Spleen (tissue), 11 donors: ENCODE results near the gene PARD3B. TPM values are rescaled to one million over a fixed set of nuclear protein-coding genes. Genes with fewer than 3 reads are reported as not detected.

Experiments used
- DNase-seq: peaks from one replicate; pipeline ENCODE4 v3.0.0-alpha.2; 2020
- H3K27ac ChIP-seq, 8 donors: fragments of 200-600 bp; sonication (generic) in 7 of 8; 1 replicate in 4 of 8; 2 replicates in 4 of 8; pipeline versions ENCODE4 v1.5.0 to v1.8.0; 2016 to 2021; ENCODE audit warnings: inconsistent platforms in 4 of 8, mild to moderate bottlenecking in 4 of 8, moderate library complexity in 1 of 8
- H3K27me3 ChIP-seq, 7 donors: fragments of 200-600 bp; sonication (generic) in 6 of 7; replicated peaks in 1 of 7; 1 replicate in 4 of 7; 2 replicates in 3 of 7; pipeline versions ENCODE4 v1.5.0 to v1.8.0; 2016 to 2021; ENCODE audit warnings: inconsistent platforms in 3 of 7, mild to moderate bottlenecking in 1 of 7
- H3K36me3 ChIP-seq, 6 donors: fragments of 200-600 bp; sonication (generic) in 5 of 6; 1 replicate in 4 of 6; 2 replicates in 2 of 6; pipeline versions ENCODE4 v1.5.0 to v1.8.0; 2016 to 2021; ENCODE audit warnings: inconsistent platforms in 2 of 6
- H3K4me1 ChIP-seq, 6 donors: fragments of 200-600 bp; sonication (generic) in 5 of 6; 1 replicate in 3 of 6; 2 replicates in 3 of 6; pipeline versions ENCODE4 v1.5.0 to v1.8.0; 2016 to 2021; ENCODE audit warnings: inconsistent platforms in 3 of 6
- H3K4me3 ChIP-seq, 8 donors: fragments of 200-600 bp; sonication (generic) in 7 of 8; 1 replicate in 4 of 8; 2 replicates in 4 of 8; pipeline versions ENCODE4 v1.5.0 to v1.8.0; 2016 to 2021; ENCODE audit warnings: inconsistent platforms in 4 of 8, mild to moderate bottlenecking in 4 of 8, moderate library complexity in 2 of 8
- H3K9me3 ChIP-seq, 8 donors: fragments of 200-600 bp; sonication (generic) in 7 of 8; 1 replicate in 4 of 8; 2 replicates in 4 of 8; pipeline versions ENCODE4 v1.5.0 to v1.8.0; 2016 to 2021; ENCODE audit warnings: inconsistent platforms in 4 of 8
- POLR2A ChIP-seq, 3 donors: fragments of 450-650 bp; IDR thresholded peaks; one replicate each; pipeline ENCODE4 v1.5.1; 2017; ENCODE audit warnings: antibody characterized with exemption in 3 of 3, mild to moderate bottlenecking in 1 of 3
- POLR2AphosphoS5 ChIP-seq, 3 donors: sonication (generic); formaldehyde crosslinking; IDR thresholded peaks; one replicate each; pipeline ENCODE4 v1.5.1; 2017; ENCODE audit warnings: antibody characterized with exemption in 3 of 3
- WGBS, 5 donors: extraction: QIAGEN DNeasy Blood & Tissue Kit in 3 of 5; methylation state at CpG; one replicate each; pipeline versions ENCODE4 v1.1.5 to v1.1.7; 2013 to 2018; 5-methylcytosine and 5-hydroxymethylcytosine counted together
- intact Hi-C: fragments of 100-400 bp; cut with DNase I; formaldehyde crosslinking; loops from one replicate; pipeline ENCODE4 v1.15.0; 2023; ENCODE audit warnings: low total_unique reads
- polyA plus RNA-seq, 3 donors: library from polyadenylated mRNA; stranded (reverse); fragments of 200-250 nt; gene quantifications; one replicate each; pipeline ENCODE4 v1.2.1, GENCODE V29; 2013
- total RNA-seq, 7 donors: library from RNA; depleted of rRNA in 3 of 7; stranded (reverse); fragments of >200 nt in 3 of 7; fragmentation: NEBNext Ultra II Directional in 4 of 7; extraction: Animal tissue kit (Norgen Biotek cat#: 25700) in 4 of 7; gene quantifications; one replicate each; pipeline versions ENCODE4 v1.1.0 to v1.2.1, GENCODE V29; 2016 to 2021
- TF ChIP-seq, protein P1 (sequence below), 11 experiments: fragments of 200-600 bp in 7 of 11; fragments of 450-650 bp in 4 of 11; sonication (generic) in 4 of 11; IDR thresholded peaks in 8 of 11; conservative IDR thresholded peaks in 3 of 11; 1 replicate in 7 of 11; 2 replicates in 4 of 11; pipeline versions ENCODE4 v1.4.0 to v1.8.0; 2016 to 2021; ENCODE audit warnings: antibody characterized with exemption in 11 of 11, inconsistent platforms in 4 of 11, mild to moderate bottlenecking in 1 of 11
- donor health status: healthy with polysubstance abuse.
- donor health status: DM: no; HTN: no; CAD: no; lungs with moderate emphysema.
- donor health status: DM: no; HTN: no; CAD: no.
- donor health status: Bipolar disorder and iron deficiency.
- donor health status: healthy.
- donor health status: DM: no; HTN: no; CAD: no.
- donor health status: DM: yes; HTN: yes; CAD: no.

The PARD3B gene
- total and polyA plus RNA-seq, 10 donors, result 0.85 to 27.8 (median 14.7) TPM

- Histone ChIP-seq H3K4me1 (no peaks in the 10 kb centered on the region), H3K27me3 (no peaks in the 10 kb centered on the region), H3K4me3 (no peak overlapping the region), H3K27ac (no peak overlapping the region), H3K9me3 (no peaks in the 10 kb centered on the region), H3K36me3 (no peaks in the 10 kb centered on the region)
- intact Hi-C loops, result no loop called here
- DNase-seq, result no peak
- TF ChIP-seq POLR2AphosphoS5 (IDR thresholded peaks at IDR 0.05) (no peak), POLR2A (IDR thresholded peaks at IDR 0.05) (no peak)
- TF ChIP-seq, protein P1, sequence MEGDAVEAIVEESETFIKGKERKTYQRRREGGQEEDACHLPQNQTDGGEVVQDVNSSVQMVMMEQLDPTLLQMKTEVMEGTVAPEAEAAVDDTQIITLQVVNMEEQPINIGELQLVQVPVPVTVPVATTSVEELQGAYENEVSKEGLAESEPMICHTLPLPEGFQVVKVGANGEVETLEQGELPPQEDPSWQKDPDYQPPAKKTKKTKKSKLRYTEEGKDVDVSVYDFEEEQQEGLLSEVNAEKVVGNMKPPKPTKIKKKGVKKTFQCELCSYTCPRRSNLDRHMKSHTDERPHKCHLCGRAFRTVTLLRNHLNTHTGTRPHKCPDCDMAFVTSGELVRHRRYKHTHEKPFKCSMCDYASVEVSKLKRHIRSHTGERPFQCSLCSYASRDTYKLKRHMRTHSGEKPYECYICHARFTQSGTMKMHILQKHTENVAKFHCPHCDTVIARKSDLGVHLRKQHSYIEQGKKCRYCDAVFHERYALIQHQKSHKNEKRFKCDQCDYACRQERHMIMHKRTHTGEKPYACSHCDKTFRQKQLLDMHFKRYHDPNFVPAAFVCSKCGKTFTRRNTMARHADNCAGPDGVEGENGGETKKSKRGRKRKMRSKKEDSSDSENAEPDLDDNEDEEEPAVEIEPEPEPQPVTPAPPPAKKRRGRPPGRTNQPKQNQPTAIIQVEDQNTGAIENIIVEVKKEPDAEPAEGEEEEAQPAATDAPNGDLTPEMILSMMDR (IDR thresholded peaks at IDR 0.05 in 8 of 11, conservative IDR thresholded peaks at IDR 0.05 in 3 of 11), result no peak
- WGBS, 5 donors, result 85 to 100% (median 97%) methylated on average over 2 of the region's 2 CpGs
Observed at GRCh38 chr2:204573221-204573620, 27.9 kb downstream of the PARD3B start.

GRCh38 chr2:204574486-204574885 is 29.2 kb downstream of the PARD3B start:
- intact Hi-C loops, result no loop called here
- H3K4me1 ChIP-seq, result no peaks in the 10 kb centered on the region
- 74 to 91% (median 82%) methylated on average over 4 of the region's 4 CpGs for WGBS, 5 donors
- H3K9me3 ChIP-seq, result no peaks in the 10 kb centered on the region
- no peak overlapping the region for H3K4me3 ChIP-seq
- no peaks in the 10 kb centered on the region for H3K27me3 ChIP-seq
- no peak for TF ChIP-seq POLR2A (IDR thresholded peaks at IDR 0.05)
- TF ChIP-seq, protein P1 (IDR thresholded peaks at IDR 0.05 in 8 of 11, conservative IDR thresholded peaks at IDR 0.05 in 3 of 11), result no peak
- no peak for TF ChIP-seq POLR2AphosphoS5 (IDR thresholded peaks at IDR 0.05)
- no peak overlapping the region for H3K27ac ChIP-seq
- H3K36me3 ChIP-seq, result no peaks in the 10 kb centered on the region
- DNase-seq, result no peak

GRCh38 chr2:204575463-204575862 is 30.2 kb downstream of the PARD3B start:
- H3K27ac ChIP-seq, result no peak overlapping the region
- DNase-seq, result no peak
- TF ChIP-seq POLR2A (IDR thresholded peaks at IDR 0.05) (no peak), POLR2AphosphoS5 (IDR thresholded peaks at IDR 0.05) (no peak)
- TF ChIP-seq, protein P1 (IDR thresholded peaks at IDR 0.05 in 8 of 11, conservative IDR thresholded peaks at IDR 0.05 in 3 of 11), result no peak
- no peaks in the 10 kb centered on the region for H3K27me3 ChIP-seq
- H3K36me3 ChIP-seq, result no peaks in the 10 kb centered on the region
- WGBS, 5 donors, result 79 to 86% (median 81%) methylated on average over 3 of the region's 3 CpGs
- H3K9me3 ChIP-seq, result no peaks in the 10 kb centered on the region
- intact Hi-C loops, result no loop called here
- H3K4me1 ChIP-seq, result no peaks in the 10 kb centered on the region
- H3K4me3 ChIP-seq, result no peak overlapping the region

DNA sequence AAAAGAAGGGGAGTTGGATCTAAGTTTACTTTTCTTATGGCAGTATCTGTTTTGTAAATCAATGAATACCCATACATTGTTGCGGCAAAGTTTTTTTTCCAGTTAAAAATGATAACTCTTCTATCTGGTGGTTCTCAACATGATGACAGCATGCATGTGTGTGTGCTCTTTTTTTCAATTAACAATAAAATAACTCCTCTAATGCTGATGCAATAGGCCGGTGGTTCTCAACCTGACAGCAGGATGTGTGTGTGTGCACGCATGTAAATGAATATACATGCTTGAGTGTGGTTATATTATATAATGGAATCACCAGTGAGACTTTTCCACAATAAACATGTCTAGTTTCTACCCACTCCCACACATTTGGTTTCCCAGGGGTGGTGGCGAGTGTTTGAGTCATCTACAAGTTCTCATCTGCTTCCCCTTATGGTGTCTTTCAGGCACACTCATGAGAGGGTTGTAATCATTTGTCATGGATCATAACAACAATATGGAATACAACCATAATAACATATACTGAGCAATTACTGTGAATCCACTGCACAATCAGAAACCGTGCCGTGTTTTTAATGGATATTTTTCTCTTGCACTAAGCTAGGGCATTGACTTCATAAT is 31.2 kb downstream of the PARD3B start:
- TF ChIP-seq POLR2AphosphoS5 (IDR thresholded peaks at IDR 0.05) (no peak), POLR2A (IDR thresholded peaks at IDR 0.05) (no peak)
- TF ChIP-seq, protein P1 (IDR thresholded peaks at IDR 0.05 in 8 of 11, conservative IDR thresholded peaks at IDR 0.05 in 3 of 11), result no peak
- H3K4me1 ChIP-seq, result no peaks in the 10 kb centered on the region
- DNase-seq, result no peak
- no peak overlapping the region for H3K27ac ChIP-seq
- no peaks in the 10 kb centered on the region for H3K27me3 ChIP-seq
- H3K9me3 ChIP-seq, result no peaks in the 10 kb centered on the region
- intact Hi-C loops, result no loop called here
- WGBS, 5 donors, result 87 to 94% (median 91%) methylated on average over 6 of the region's 6 CpGs
- no peaks in the 10 kb centered on the region for H3K36me3 ChIP-seq
- H3K4me3 ChIP-seq, result no peak overlapping the region
